Tibial artery (tissue), 4 donors: ENCODE measurements around the gene CSTB.

Source experiments
- DNase-seq, 2 donors: peaks; one replicate each; pipeline ENCODE4 v3.0.0-alpha.2; 2019
- H3K27ac ChIP-seq, 2 donors: fragments of 200-600 bp; sonication (generic) in 1 of 2; 1 replicate in 1 of 2; 2 replicates in 1 of 2; pipeline ENCODE4 v1.5.1; 2018 to 2019; ENCODE audit warnings: mild to moderate bottlenecking in 1 of 2
- H3K27me3 ChIP-seq, 2 donors: fragments of 200-600 bp; sonication (generic) in 1 of 2; one replicate each; pipeline versions ENCODE4 v1.5.1 to v1.6.0; 2016 to 2019
- H3K36me3 ChIP-seq, 3 donors: fragments of 200-600 bp; sonication (generic) in 2 of 3; one replicate each; pipeline ENCODE4 v1.5.1; 2016 to 2019; ENCODE audit warnings: mild to moderate bottlenecking in 2 of 3
- H3K4me1 ChIP-seq, 4 donors: fragments of 200-600 bp; sonication (generic) in 2 of 4; 1 replicate in 3 of 4; 2 replicates in 1 of 4; pipeline ENCODE4 v1.5.1; 2016 to 2019
- H3K4me3 ChIP-seq, 2 donors: fragments of 200-600 bp; sonication (generic) in 1 of 2; 1 replicate in 1 of 2; 2 replicates in 1 of 2; pipeline ENCODE4 v1.5.1; 2018 to 2019; ENCODE audit warnings: mild to moderate bottlenecking in 2 of 2
- H3K9me3 ChIP-seq, 3 donors: fragments of 200-600 bp; sonication (generic) in 1 of 3; one replicate each; pipeline ENCODE4 v1.5.1; 2016 to 2019
- CTCF ChIP-seq, 2 experiments: fragments of 200-600 bp in 1 of 2; fragments of 450-650 bp in 1 of 2; IDR thresholded peaks; one replicate each; pipeline ENCODE4 v1.5.1; 2017 to 2019; ENCODE audit warnings: antibody characterized with exemption in 2 of 2, mild to moderate bottlenecking in 1 of 2, moderate library complexity in 1 of 2
- intact Hi-C: fragments of 100-400 bp; cut with DNase I; formaldehyde crosslinking; loops from one replicate; pipeline ENCODE4 v1.15.0; 2023; ENCODE audit warnings: low total_unique reads

CSTB gene

GRCh38 chr21:43762303-43763128 lies 13.6 kb downstream of the CSTB start:
- H3K27me3 ChIP-seq: no peaks in the 10 kb centered on the region
- H3K9me3 ChIP-seq: no peaks in the 10 kb centered on the region
- peaks cover 0 to 15% (median 9%) of the 10 kb centered on the region in 4 donors for H3K4me1 ChIP-seq
- peaks cover 0 to 29% (median 22%) of the 10 kb centered on the region in 3 donors for H3K36me3 ChIP-seq
- H3K27ac ChIP-seq: no peak overlapping the region
- DNase-seq: no peak
- H3K4me3 ChIP-seq: no peak overlapping the region
- intact Hi-C loops: no loop called here
- TF ChIP-seq CTCF (IDR thresholded peaks at IDR 0.05): no peak

DNA sequence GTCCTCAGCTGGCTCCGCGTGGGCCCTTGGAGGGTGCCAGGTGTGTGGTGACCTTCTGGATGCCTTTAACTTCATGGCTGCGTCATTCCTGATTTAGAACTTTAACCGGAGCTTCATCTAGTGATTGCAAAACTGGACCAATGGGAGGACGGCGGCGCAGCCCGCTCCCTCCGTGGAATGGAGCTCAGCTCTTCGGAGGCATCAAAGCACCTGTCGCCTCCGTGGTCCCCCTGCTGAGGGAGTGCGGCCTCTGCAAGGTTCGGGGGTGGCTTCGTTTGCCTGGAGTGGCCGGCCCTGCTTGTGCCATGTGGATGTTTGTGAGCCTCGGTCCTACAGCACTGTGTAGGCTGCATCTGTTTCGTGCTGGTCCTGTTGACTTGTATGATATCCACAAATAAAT lies 14.2 kb downstream of the CSTB start:
- H3K27ac ChIP-seq: no peak overlapping the region
- no peak overlapping the region for H3K4me3 ChIP-seq
- peaks cover 0 to 21% (median 15%) of the 10 kb centered on the region in 4 donors for H3K4me1 ChIP-seq
- intact Hi-C loops: no loop called here
- TF ChIP-seq CTCF (IDR thresholded peaks at IDR 0.05): no peak
- H3K9me3 ChIP-seq: no peaks in the 10 kb centered on the region
- H3K36me3 ChIP-seq: peaks cover 0 to 30% (median 24%) of the 10 kb centered on the region in 3 donors
- DNase-seq: no peak
- no peaks in the 10 kb centered on the region for H3K27me3 ChIP-seq

GRCh38 chr21:43760391-43760958 lies 15.6 kb downstream of the CSTB start:
- DNase-seq: no peak
- Histone ChIP-seq H3K4me3 (no peak overlapping the region), H3K27me3 (no peaks in the 10 kb centered on the region), H3K36me3 (peaks cover 13 to 44% (median 38%) of the 10 kb centered on the region in 3 donors), H3K9me3 (no peaks in the 10 kb centered on the region), H3K27ac (no peak overlapping the region), H3K4me1 (peaks cover 0 to 27% (median 19%) of the 10 kb centered on the region in 4 donors)
- intact Hi-C loops: no loop called here
- TF ChIP-seq CTCF (IDR thresholded peaks at IDR 0.05): no peak

GRCh38 chr21:43759651-43760050 lies 16.5 kb downstream of the CSTB start:
- intact Hi-C loops: loop anchor here (5.0 kb wide), 1 partner anchor 77 kb away; no protein-coding TSS in a partner anchor
- H3K4me1 ChIP-seq: peaks cover 0 to 25% (median 18%) of the 10 kb centered on the region in 4 donors
- peaks cover 15 to 52% (median 46%) of the 10 kb centered on the region in 3 donors for H3K36me3 ChIP-seq
- no peak overlapping the region for H3K4me3 ChIP-seq
- TF ChIP-seq CTCF (IDR thresholded peaks at IDR 0.05): no peak
- no peaks in the 10 kb centered on the region for H3K9me3 ChIP-seq
- H3K27ac ChIP-seq: no peak overlapping the region
- no peaks in the 10 kb centered on the region for H3K27me3 ChIP-seq
- DNase-seq: no peak

DNA sequence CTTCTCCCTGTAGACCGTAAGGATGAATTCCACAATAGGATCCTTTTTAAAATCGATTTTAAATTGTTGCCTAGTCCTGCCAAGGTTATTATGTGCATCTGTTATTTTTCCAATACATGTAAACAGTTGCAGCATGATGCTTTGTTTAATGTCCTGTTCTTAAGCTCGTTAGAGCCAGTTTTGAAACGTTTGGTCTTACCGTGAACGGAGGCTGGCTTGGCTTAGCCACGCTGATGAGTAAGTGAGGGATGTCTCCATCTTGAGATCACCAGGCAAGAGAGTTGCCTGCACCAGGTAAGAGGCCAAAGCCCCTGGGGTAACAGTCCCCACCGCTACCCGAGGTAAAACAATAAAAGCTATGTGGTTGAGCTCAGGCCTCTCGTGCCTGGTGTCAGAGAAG lies 17.3 kb downstream of the CSTB start:
- peak overlapping the region in 1 of 2 donors; percentile 40 for H3K4me3 ChIP-seq
- H3K27me3 ChIP-seq: no peaks in the 10 kb centered on the region
- peaks cover 23 to 61% (median 55%) of the 10 kb centered on the region in 3 donors for H3K36me3 ChIP-seq
- DNase-seq: no peak
- H3K4me1 ChIP-seq: peaks cover 0 to 25% (median 18%) of the 10 kb centered on the region in 4 donors
- no peaks in the 10 kb centered on the region for H3K9me3 ChIP-seq
- TF ChIP-seq CTCF (IDR thresholded peaks at IDR 0.05): no peak
- intact Hi-C loops: loop anchor here (5.0 kb wide), 1 partner anchor 77 kb away; no protein-coding TSS in a partner anchor
- peak overlapping the region; percentile 68 to 69 for H3K27ac ChIP-seq
